NOMO-1 (cell line): ENCODE measurements around the gene ARHGAP12.
A peak's percentile ranks its signal among the peaks of the same experiment; 100 is the strongest.
"Not testable (repeated sequence)": the region's sequence is repeated elsewhere in the genome, so short reads cannot be mapped to it uniquely, and the experiment has no call there.

Experiments used
- DNase-seq, 2 experiments: peaks; one replicate each; lab custom pipeline; 2025; ENCODE audit not compliant: unreplicated experiment in 2 of 2; lab: John Stamatoyannopoulos, UW

The ARHGAP12 gene

DNA sequence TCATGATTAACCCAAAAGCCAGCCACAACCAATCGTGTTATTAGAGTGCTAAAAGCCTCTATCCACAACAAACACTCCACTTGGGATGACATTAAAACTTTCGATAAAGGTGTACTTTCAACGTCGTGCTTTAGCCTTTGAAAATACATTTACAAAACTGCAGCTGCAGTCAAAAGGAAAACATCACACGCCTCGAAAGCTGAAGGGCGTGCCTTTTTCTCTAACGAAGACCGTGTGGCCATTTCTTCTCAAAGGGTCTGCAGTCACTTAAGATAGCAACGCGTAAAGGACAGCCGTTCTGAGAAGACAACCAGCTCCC lies 1.1 kb downstream of the ARHGAP12 start:
- DNase-seq = peak; percentile 26 to 49

DNA sequence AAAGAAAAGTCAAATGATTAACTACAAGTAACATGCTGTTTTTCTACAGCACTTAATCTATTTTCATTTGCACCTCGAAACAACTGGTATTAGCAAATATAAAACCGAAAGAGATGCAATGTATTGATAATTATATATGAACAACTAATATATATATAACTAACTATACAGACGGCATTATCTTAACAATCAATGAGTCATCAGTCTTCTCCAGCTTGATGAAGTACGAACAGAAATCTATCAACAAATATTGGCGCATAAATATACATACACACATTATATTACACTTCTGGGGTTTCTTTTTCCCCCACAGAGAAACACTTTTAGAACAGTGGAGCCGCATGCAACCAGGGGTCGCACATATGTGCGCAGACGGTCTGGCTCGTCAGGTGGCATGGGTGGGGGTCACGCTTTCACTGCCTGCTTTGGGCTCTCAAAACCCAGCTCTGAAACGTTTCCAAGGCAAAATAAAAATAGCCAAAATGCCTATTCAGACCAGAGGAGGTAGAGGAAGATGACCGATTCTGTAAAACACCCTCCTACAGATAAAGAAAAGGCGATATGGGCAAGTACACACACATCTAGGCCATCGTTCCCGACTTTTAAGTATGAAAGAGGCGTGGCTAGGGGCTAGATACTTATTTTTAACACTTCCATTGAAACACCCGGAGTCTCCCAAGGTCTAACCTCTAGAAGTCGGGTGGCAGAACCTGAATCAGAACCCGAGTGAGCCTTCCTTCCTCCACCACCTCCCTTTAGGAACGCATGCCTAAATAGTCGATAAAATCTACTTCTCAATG lies 1.7 kb downstream of the ARHGAP12 start:
- no peak for DNase-seq

DNA sequence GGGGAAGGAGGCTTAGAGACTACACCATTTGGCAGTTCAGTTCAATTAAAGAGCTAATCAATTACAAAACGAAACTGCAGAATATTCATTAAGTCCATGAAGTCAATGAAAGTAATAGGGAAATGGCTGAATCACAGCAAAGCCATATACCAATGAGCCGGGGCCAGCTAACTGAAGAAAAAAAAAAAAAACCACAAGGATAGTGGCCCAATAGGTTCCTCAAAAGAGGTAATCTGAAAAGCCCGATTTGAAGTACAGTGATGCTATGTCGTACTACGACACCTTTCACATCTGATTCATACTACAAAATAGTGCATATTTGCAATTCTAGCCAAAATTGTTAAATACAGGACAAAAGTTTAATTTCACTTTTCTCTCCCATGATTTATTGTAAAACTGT lies 2.5 kb downstream of the ARHGAP12 start:
- DNase-seq = peak; percentile 39 to 84

DNA sequence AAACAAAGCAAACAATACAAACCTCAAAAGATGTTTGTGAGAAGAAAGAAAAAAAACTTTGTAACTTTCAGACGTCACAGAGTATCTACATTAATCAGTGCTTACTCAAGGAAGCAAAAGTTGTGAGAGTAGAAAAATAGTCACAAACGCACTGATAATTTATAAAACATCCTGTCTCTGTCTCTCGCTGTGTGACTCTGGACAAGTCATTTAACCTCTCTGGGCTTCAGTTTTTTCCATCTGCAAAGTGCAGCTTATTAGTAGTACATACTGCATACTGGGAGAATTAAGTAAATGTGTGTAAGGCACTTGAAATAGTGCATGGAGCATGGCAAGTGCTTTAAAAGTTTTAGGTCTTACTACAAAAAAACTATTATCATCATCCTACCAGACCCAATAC lies 3.8 kb downstream of the ARHGAP12 start:
- no peak for DNase-seq

DNA sequence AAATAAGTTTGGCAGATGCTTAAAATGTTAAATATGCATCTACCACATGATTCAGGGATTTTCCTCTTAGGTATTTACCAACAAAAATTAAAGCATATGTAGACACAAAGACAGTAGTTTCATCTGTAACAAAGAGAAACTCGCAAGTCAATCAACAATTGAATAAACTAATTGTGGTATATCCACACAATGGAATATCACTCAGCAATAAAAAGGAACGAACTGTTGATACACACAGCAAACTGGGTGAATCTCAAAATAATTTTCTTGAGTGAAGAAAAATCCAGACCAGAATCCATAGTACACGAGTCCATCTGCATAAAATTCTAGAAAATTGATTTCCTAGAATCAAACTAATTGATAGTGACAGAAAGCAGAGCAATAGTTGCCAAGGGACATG lies 5.2 kb downstream of the ARHGAP12 start:
- DNase-seq = no peak

DNA sequence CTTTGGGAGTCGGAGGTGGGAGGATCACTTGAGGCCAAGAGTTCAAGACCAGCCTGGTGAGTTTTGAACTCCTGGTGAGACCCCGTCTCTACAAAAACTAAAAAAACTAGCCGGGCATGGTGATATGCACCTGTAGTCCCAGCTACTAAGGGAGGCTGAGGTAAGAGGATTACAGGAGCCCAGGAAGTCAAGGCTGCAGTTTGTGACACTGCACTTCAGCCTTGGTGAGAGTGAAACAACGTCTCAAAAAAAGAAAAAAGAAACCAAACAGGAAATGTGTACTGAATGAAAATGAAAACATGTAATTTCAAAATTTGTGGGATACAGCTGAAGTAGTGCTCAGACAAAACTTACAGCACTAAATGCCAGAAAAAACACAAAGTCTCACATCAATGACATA lies 7.6 kb downstream of the ARHGAP12 start:
- DNase-seq = no peak

DNA sequence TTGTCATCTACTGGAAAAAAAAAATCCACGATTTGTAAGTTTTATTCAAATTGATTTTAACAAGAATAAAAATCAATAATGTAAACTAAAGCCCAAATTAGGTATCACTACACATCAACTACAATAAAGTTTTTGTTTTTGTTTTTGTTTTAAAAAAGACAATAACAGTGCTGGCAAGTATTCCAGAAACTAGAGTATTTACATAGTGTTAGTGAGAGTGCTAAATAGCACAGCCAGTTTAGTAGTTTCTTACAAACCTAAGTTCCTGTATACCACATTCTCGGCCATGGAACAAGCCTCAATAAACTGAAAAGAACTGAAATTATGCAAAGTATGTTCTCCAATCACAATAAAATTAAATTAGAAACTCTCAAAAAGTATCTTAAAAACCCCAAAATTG lies 8.1 kb downstream of the ARHGAP12 start:
- DNase-seq = no peak

DNA sequence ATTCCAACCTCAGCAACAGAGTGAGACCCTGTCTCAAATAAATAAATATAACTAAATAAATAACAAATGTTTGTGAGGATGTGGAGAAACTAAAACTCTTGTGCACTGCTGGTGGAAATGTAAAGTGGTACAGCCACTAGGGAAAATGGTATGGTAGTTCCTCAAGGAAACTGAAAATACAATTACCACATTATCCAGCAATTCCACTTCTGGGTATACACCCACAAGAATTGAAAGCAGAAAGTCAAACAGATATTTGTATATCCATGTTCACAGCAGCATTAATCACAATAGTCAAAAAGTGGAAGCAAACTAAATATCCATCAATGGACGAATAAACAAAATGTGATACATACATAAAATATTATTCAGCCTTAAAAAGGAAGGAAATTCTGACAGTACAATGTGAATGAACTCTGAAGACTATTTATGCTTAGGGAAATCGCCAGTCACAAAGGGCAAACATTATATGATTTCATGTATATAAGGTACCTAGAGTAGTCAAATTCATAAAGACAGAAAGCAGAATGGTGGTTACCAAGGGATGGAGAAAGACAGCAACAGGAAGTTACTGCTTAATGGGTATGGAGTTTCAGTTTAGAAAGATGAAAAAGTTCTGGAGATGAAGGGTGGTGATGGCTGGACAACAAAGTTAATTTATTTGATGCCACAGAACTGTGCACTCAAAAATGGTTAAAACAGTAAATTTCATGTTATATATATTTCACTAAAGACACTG lies 9.8 kb downstream of the ARHGAP12 start:
- DNase-seq = no peak

DNA sequence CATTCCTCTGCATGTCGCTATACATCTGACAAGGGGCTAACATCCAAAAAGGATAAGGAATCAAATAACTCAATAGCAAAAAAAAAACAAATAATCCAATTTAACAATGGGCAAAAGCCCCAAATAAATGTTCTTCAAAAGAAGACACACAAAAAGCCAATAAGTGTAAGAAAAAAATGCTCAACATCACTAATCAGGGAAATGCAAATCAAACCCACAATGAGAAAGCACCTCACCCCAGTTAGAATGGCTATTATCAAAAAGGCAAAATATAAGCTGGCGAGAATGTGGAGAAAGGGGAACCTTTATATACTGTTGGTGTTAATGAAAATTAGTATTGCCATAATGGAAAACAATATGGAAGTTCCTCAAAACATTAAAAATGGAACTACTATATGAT lies 14.3 kb downstream of the ARHGAP12 start:
- no peak for DNase-seq

DNA sequence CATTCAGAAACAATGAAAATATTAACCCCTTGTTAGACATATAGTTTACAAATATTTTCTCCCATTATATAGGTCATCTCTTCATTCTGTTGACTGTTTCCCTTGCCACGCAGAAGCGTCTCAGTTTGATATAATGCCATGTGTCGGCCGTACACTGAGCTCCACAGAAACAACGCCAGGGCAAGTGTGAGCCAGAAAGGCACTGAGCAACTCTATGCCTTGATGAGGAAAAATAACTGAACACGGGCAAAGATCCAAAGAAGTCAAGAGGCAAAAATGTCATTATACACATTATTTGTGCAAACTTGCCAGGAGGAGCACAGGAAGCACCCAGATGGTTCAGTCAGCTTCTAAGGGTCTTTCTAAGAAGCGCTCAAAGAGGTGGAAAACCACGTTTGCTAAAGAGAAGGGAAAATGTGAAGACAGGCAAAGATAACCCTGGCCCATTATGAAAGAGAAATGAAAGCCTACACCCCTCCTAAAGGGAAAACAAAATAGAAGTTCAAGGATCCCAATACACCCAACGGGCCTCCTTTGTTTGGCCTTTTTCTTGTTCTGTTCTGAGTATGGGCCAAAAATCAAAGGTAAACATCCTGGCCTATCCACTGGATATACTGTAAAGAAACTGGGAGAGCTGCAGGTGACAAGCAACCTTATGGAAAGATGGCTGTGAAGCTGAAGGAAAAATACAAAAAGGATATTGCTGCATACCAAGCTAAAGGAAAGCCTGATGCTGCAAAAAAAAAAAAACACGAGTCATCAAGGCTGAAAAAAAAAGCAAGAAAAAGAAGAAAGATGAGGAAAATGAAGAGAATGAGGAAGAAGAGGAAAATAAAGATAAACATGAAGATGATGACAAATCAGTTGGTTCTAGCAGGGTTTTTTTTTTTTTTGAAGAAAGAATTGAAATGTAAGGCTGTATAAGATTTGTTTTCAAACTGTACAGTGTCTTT lies 15.5 kb downstream of the ARHGAP12 start:
- no peak for DNase-seq

DNA sequence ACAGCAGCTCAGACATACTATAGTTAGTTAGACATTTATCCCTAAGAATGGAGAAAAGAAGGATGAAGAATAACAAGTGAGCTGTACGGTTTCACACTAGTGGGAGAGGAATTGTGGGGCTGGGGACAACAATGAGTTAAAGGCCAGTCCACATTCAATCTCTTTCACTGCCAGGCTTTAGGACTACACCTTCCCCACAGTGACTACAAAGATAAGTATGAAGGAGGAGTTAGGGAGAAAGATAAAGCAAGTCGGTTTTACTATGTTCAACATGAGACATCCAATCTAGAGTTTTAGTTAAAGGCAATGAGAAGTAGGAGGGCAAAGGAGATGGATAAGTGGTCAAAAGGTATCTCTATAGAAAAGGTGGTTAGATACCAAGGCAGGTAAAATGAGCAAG lies 16.3 kb downstream of the ARHGAP12 start:
- no peak for DNase-seq

DNA sequence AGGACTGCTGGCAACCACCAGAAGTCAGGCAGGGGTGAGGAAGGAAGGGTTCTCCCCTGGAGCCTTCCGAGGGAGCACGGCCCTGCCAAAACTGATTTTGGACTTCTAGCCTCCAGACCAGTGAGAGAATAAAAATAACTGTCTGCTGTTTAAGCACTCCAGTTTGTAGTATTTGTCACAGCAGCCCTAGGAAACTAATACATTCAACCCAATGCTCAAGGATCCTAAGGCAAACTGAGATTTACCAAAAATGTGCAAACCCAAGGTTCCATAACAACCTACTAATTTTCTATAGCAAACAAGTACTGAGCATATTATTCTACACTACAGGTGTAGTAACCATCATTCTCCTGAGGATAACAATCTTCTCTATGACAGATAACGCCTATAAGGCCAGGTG lies 18.6 kb downstream of the ARHGAP12 start:
- DNase-seq = no peak

DNA sequence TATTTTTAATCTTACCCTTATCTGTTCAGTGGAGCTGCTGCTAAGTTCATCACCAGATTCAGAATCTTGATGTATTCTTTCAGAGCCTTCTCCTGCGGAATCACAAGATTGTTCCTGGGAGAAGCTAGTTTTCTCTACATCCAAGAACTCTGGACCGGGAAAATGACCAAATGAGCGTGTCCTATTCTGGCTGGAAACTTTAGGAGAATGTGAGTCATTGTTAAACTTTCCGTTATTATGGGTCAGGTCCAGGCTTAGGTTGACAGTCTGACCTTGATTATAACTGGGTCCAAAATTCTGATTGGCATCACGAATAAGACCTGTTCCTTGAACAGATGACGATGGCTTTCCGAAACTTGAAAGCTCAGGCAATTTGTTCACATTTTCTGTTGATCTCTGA lies 20.5 kb downstream of the ARHGAP12 start:
- no peak for DNase-seq

DNA sequence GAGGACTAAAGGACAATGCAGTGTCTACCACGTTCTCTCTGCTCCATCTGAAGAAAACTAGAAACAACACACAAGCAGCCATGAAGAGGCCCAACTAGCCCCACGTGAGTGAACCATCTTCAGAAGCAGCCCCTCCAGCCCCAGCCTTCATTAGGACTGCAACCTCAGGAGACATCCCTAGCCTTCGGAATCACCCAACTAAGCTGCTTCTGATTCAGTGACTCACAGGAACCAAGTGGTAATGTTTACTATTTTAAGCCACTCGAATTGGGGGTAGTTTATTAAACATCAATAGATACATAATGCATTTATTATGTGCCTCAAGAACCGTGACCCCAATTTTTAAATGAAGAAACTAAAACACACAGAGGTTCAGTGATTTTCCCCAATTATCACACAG lies 22.6 kb downstream of the ARHGAP12 start:
- DNase-seq = no peak

DNA sequence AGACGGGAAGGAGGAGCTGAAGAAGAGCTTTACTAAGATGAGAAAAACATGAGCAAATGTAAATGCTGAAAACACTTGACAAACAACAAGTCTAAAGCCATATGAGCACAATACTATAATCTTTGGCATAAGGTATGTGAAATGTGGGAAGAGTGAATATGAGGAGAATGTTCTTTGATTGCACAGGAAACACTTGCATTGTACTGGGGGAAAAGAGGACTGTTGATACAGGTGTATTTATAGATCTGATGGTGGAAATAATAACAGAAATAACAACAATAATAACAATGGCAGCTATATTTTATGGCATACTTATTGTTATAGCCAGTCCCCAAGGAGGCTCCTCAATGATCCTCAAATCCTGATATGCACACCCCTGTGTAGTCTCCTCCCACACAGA lies 23.0 kb downstream of the ARHGAP12 start:
- no peak for DNase-seq

DNA sequence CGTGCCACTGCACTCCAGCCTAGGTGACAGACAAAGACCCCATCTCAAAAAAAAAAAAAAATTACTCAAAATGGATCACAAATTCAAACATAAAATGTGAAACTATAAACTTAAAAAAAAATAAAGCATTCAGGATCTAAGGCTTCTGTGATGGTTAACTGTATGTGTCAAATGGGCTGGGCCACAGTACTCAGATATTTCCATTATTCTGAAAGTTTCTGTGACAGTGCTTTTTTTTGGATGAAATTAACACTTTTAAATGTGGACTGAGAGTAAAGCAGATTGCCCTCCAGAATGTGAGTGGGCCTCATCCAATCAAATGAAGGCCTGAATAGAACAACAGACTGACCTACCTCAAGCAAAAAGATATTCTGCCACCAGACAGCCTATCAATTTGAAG lies 26.0 kb downstream of the ARHGAP12 start:
- no peak for DNase-seq

DNA sequence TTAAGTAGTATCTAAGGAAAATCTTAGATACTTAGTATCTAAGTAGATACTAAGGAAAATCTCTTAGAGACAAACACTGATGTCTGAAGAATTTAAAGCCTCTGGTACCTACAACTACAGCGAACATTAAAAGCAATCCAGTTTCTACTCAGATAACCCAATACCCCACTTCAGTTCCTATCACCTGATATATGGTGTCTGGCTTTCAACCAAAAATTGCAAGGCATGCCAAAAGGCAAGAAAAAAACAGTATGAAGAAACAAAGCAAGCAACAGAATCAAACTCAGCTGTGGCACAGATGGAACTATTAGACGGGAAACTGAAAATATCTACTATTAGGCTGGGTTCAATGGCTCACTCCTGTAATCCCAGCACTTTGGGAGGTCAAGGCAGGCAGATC lies 31.1 kb downstream of the ARHGAP12 start:
- DNase-seq = no peak

DNA sequence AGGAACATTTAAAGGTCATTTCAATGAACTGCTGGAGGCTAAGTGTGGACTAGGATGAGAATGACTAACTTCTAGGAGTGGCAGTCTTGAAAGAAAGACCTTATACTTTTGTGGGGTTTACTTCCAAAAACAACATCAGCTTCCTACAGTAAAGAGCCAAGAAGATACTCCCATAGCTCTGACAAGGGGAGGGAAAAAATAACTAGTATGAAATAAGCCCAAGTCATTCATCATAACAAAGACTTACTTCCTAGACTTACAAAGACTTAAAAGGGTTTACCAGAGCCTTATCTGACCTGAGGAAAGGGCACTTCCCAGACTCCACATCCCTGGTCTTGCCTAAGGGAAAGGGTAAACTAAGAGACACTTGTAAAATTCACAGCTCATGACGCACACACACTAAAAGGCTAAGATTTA lies 31.7 kb downstream of the ARHGAP12 start:
- no peak for DNase-seq

DNA sequence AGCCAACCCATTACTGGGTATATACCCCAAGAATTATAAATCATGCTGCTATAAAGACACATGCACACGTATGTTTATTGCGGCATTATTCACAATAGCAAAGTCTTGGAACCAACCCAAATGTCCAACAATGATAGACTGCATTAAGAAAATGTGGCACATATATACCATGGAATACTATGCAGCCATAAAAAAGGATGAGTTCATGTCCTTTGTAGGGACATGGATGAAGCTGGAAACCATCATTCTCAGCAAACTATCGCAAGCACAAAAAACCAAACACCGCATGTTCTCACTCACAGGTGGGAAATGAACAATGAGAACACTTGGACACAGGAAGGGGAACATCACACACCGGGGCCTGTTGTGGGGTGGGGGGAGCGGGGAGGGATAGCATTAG lies 32.9 kb downstream of the ARHGAP12 start:
- DNase-seq = not testable (repeated sequence)

DNA sequence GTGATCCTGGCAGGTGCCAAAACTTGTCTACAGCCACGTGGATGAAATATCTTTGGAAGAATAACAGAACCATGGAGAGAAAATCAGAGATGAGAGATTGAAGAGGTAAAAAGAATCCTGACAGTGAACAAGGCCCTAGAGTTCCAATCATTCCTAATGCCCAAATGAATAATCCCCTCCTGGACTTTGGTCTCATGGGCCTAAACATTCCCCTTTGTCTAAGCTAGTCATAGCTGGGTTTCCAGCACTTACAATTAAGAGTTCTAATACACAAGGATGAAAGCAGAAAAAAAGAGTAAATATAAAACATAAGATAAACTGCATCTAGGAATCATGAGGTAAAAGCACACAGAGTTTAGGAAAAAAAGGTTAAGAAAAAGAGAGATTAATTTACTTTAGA lies 40.2 kb downstream of the ARHGAP12 start:
- DNase-seq = no peak

DNA sequence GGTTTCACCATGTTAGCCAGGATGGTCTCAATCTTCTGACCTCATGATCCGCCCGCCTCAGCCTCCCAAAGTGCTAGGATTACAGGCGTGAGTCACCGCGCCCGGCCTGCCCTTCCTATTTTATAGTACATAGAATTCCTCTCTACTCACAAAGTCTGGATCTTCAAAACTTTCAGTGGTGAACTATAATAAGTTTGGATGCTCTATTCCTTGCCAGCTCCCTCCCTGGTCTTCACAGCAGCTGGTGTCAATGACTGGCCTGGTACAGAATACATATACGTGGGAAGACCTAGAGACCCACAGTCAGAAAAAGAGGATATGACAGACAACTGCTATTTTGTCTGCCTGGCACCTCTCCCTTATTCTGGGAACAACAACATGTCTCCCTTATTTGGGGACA lies 40.8 kb downstream of the ARHGAP12 start:
- DNase-seq = no peak
